Measurements from ENCODE around the gene DPEP2.
"Not testable (repeated sequence)": the region's sequence is repeated elsewhere in the genome, so short reads cannot be mapped to it uniquely, and the experiment has no call there.

DPEP2 gene

GRCh38 chr16:68005211-68005610 is 5.9 kb upstream of the DPEP2 start:
- DNase-seq = no peak

- DNase-seq = no peak
Observed at GRCh38 chr16:68003031-68003430, 3.7 kb upstream of the DPEP2 start.

GRCh38 chr16:68000450-68000849 is 1.2 kb upstream of the DPEP2 start:
- DNase-seq = no peak

GRCh38 chr16:67999985-68000384 is 701 bp upstream of the DPEP2 start:
- DNase-seq = peak; percentile 38 to 58

GRCh38 chr16:67998231-67998778 is 979 bp downstream of the DPEP2 start:
- DNase-seq = not testable (repeated sequence)

GRCh38 chr16:67996666-67997065 is 2.6 kb downstream of the DPEP2 start:
- no peak for DNase-seq

- DNase-seq = no peak
Observed at GRCh38 chr16:67995423-67995822, 3.9 kb downstream of the DPEP2 start.

GRCh38 chr16:67994040-67994408 is 5.3 kb downstream of the DPEP2 start:
- not testable (repeated sequence) for DNase-seq

GRCh38 chr16:67993207-67994039 is 5.9 kb downstream of the DPEP2 start:
- DNase-seq = peak; percentile 77 to 80

- DNase-seq = no peak
Observed at GRCh38 chr16:67992661-67993206, 6.5 kb downstream of the DPEP2 start.

GRCh38 chr16:67990018-67990386 is 9.3 kb downstream of the DPEP2 start:
- no peak for DNase-seq

GRCh38 chr16:67989322-67990017 is 9.8 kb downstream of the DPEP2 start:
- no peak for DNase-seq

- DNase-seq = no peak
Observed at GRCh38 chr16:67988675-67989074, 10.6 kb downstream of the DPEP2 start.

- no peak for DNase-seq
Observed at GRCh38 chr16:67987460-67988160, 11.7 kb downstream of the DPEP2 start.

- DNase-seq = no peak
Observed at GRCh38 chr16:67986949-67987348, 12.3 kb downstream of the DPEP2 start.

GRCh38 chr16:67982011-67982696 is 17.1 kb downstream of the DPEP2 start:
- no peak for DNase-seq

GRCh38 chr16:67979955-67980678 is 19.2 kb downstream of the DPEP2 start, which contains the start of gene DPEP3:
DPEP3 (minus strand) TSS chr16:67980499; CDS start chr16:67980380, 119 bp downstream.
- DNase-seq = no peak

- DNase-seq = no peak
Observed at GRCh38 chr16:67977469-67978227, 21.6 kb downstream of the DPEP2 start.

- DNase-seq = no peak
Observed at GRCh38 chr16:67977005-67977404, 22.3 kb downstream of the DPEP2 start.

- DNase-seq = no peak
Observed at GRCh38 chr16:67976205-67976604, 23.1 kb downstream of the DPEP2 start.

Data from Kasumi-1 (cell line).